SH-SY5Y (cell line): ENCODE data around the gene RGS8.

Experiments
- GATA2 ChIP-seq: IDR thresholded peaks from 2 replicates; pipeline ENCODE4 v1.6.1; 2011; ENCODE audit warnings: mild to moderate bottlenecking, low read depth, low read length
- GATA3 ChIP-seq: IDR thresholded peaks from 2 replicates; pipeline ENCODE4 v1.6.1; 2011; ENCODE audit warnings: low read depth, mild to moderate bottlenecking, low read length, moderate library complexity

DNA sequence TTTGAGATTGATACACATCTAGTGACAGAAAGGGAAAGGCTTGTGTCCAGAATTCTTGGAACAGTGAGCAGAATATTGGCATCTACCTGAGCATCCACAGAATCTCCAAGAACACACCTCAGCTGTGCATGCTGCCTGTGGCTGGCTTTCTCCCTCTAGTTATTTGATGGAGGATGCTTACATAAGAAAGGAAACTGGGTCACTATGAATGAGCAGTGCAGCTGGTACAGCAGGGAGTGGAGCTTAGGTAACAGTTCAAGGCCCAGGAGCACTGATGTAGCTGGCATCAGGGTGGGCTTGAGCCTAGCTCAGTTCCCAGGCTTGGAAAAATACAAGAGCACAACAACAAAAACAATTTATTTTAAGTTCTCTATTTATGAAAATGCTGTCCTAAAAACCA lies 26.3 kb downstream of the RGS8 start:
- TF ChIP-seq GATA2 (no peak), GATA3 (no peak)
